ELR (cell line): ENCODE measurements around the gene ZSCAN22.
A peak's percentile ranks its signal among the peaks of the same experiment; 100 is the strongest.

Experiments used
- DNase-seq: peaks from one replicate; pipeline ENCODE4 v3.0.0-alpha.2; 2015; ENCODE audit warnings: low read depth

Gene ZSCAN22

DNA sequence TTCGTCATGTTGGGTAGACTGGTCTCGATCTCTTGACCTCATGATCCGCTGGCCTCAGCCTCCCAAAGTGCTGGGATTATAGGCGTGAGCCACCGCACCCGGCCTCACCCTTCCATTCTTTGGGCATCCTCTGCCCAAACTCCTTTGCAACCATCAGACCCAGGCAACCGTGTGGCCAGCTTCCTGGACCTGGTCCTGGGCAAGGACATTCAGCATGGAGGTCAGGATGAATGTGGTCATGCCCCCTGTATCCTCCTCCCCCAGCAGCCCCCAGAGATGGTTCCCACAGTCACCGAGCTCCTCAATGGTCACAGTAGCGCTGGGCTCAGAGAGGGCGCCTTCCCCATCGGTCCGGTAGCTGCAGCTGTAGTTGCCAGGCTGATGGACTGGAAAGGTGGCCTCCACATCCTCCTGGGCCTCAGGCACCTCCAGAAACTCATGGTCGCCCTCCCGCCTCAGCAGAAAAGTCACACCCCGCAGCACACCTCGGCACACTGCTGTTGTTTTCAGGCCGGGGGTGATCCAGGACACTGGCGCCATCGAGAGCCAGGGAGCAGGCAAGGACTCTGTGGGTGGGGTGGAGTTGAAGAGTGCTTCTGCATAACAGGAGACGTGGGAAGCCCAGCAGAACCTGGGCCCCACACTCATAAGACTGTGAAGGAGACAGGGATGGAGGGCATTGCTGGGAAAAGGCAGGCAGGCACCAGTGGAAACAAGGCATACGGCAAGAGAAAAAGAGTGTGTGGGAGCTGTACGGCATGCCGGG, 25.4 kb downstream of the ZSCAN22 start:
- DNase-seq = no peak

DNA sequence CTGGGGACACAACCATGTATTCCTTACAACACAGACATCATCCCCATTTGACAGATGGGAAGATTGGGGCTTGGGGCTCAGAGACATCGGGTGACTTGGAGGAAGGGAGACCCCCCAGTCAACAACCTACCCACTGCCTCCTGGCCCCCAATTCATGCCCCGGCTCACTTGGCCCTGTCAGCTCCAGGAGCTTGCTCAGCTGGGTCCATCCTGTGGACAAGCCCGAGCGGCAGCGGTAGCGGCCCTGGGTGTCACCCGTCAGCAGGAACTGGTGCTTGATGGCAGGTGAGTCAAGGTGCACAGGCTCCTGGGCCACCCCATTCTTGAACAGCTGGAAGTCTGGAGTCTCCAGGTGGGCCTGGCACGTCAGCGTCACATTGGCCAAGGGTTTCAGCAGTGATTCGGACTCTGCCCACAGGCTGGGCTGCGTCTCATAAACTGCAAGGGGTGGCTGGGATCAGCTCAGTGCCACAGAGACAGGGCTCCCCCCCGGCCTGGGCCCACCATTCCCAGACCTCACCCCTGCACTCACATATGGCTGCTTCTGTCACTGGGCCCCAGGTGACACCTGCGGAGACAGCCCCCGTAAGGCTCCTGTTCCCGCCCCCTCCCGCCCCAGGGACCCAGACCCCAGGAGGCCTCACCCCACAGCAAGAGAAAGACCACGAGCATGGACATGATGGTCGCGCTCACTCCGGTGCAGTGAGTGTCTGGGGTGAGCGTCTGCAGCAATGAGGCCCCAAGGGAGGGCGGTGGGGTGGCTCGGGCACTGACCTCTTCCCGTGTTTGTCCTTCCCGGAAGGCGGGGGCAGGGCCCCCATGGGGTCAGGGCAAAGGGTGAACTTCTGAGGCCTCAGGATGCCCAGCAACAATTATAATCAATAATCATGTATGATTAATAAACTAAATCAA, 26.2 kb downstream of the ZSCAN22 start, which contains the start of gene A1BG:
Gene A1BG, minus strand, starts transcription at position 733 of the 912 bp plus-strand sequence. Its CDS starts 55 bp downstream, at position 678.
- DNase-seq = no peak

DNA sequence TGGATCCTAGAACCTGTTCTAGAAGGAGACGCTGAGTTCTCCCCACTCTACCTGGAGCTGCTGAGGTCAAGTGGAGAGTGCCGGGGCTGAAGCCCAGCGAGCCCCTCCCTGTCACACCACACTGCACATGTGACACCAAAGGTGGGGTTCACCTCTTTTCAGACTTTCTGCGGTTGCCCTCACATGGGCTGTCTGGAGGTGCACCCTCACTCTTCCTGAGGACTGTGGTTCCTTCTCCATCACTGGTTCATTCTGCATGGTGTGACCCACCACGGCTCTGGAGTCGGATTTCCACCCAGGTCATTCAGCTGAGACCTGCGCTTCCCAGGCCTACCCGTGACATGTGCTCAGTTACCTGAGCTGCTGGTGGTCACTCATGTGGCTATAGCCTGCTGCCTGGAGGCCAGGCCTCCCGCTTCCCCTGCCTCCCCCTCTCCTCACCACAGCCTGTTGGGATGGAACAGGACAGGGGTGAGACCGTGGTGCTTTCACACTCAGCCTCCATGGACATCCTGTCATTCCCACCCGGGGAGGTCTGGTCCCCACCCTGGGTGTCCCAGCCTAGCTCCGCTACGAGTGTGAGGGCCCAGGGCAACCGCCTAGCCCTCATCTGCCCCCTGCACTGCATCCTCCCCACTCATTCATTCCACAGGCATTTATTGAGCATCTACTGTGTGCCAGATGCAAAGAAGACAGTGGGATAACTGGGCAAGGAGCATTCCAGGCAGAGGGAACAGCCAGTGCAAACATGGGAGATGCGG, 27.1 kb downstream of the ZSCAN22 start:
- no peak for DNase-seq

DNA sequence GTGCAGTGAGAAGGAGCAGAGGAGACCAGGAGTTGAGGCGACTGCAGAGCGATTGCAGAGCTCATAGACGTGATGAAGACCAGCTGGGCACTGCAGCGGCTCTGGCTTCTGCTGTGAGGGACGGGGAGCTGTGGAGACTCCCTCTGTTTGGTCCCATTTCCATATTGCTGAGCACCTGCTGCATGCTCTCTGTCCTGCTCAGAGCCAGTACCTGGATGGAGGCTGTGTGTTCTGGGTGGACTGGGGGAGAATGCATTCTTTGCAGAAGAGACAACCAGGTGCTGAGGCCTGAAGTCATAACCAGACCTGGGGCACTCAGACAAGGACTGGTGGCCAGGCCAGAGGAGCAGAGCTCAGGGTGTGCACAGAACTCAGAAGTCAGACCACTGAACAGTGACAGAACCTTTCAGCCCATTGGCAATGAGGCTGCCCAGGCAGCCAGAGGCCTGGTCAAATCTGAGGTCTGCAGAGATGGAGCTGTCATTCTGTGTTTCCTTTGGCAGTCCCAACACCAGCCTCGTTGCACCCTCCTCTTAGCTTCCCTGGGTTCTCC, 27.8 kb downstream of the ZSCAN22 start:
- DNase-seq = no peak

DNA sequence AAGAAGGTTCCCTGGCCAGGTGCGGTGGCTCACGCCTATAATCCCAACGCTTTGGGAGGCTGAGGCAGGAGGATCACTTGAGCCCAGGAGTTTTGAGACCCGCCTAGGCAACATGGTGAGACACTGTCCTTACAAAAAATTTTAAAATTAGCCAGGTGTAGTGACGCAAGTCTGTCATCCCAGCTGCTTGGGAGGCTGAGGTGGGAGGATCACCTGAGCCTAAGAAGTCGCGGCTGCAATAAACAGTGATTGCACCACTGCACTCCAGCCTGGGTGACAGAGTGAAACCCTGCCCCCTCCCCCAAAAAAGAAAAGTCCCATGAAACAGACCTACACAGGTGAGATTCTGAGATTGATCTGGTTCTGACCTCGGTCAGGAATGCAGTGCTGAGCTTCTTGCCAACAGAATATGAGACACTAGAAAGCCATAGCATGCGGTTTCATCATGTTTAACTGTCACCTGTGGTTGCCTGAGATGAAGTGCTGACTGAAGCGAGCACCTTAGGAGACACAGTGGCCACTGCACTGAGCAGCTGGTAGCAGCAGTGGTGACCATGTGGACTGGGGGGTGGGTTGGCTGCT, 28.5 kb downstream of the ZSCAN22 start:
- no peak for DNase-seq

DNA sequence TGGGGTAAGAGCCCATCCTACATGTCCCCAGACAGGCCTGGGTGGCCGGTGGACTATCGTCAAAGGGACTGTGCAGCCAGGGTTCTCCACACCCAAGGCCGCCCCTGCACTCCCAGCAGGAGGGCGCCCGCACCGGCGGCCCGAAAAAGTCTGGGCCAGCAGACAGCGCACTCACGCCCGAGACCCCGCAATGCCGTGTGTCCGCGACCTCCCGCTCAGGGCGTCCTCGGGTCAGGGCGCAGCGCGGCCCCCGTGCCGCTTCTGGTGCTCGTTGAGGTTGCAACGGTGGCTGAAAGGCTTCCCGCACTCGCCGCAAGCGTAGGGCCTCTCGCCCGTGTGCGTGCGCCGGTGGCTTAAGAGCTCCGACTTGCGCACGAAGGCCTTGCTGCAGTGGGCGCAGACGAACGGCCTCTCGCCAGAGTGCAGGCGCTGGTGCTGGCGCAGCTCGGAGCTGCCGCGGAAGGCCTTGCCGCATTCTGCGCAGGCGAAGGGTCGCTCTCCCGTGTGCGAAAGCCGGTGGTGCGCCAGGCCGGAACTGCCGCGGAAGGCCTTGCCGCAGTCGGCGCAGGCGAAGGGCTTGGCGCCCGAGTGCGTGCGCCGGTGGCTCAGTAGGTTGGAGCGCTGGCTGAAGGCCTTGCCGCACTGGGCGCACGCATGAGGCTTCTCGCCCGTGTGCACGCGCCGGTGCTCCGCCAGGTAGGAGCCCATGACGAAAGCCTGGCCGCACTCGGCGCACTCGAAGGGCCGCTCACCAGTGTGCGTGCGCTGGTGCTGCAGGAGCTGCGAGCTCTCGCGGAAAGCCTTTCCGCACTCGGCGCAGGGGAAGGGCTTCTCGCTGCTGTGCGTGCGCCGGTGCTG, 29.3 kb downstream of the ZSCAN22 start:
- no peak for DNase-seq

DNA sequence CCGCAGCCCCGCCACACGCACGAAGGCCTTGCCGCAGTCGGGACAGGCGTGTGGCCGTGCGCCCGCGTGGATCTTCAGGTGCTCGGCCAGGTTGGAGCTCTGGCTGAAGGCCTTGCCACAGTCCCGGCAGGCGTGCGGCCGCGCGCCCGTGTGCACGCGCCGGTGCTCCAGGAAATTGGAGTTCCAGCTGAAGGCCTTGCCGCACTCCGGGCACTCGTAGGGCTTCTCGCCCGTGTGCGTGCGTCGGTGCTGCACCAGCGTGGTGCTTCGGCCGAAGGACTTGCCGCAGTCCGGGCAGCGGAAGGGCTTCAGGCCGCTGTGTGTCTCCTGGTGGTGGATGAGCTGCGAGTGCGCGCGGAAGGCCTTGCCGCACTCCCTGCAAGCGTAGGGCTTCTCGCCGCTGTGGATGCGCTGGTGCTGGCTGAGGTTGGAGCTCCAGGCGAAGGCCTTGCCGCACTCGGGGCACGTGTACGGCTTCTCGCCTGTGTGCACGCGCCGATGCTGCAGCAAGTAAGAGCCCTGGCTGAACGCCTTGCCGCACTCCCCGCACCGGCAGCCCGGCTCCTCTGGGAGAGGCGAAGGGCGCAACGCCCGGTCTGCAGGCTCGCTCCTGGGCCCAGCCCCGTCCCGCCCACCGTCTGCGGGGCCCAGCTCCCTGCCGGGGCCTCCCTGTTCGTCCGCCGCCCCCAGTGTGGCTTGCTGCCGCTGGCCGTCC, 30.1 kb downstream of the ZSCAN22 start:
- DNase-seq = no peak

DNA sequence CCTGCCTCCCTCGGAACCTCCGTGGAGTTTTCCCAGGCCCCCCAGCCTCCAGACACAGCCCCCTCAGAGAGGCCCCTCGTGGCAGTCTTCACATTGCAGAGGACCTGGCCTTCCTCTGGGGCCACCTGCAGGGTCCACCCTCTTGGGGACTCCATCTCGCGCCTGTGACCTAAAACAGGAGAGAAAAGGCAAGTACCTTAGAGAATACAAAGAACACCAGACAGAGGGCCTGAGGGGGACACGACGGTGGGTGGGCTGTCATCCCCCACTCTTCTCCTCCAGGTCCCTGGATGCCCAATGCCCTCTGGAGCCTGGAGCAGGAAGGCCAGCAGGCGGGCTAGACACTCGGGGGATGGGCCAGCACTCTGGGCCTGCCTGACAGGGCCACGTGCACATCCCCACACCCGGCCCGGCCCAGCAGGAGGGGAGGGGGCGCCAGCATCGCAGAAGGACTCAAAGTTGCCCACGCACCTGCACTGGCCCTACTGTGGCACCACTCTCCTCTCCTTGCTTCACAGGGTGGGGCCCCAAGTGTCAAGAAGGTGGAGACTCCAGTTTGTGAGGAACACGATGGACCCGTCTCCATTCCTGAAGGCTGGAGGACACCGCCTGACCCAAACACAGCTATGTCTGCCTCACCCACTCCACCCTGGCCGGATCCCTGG, 30.8 kb downstream of the ZSCAN22 start:
- DNase-seq = no peak

DNA sequence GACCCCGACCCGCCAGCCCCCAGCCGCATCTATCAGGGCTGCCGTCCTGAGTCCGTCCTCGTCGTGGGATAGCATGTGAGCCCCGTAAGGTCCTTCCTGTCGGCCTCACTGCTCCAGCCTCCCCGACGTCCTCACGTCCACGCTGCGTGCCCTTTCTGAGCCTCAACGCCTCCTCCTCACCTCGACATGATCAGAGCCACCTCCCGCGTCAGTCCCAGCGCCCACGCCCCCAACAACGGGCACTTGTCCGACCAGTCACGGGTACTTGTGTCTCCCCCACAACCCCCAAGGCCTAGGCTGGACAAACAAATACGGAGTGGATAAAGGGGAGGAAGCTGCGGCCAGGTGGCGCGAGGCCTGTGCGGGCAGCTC, 35.1 kb downstream of the ZSCAN22 start:
- DNase-seq = peak; percentile 54

DNA sequence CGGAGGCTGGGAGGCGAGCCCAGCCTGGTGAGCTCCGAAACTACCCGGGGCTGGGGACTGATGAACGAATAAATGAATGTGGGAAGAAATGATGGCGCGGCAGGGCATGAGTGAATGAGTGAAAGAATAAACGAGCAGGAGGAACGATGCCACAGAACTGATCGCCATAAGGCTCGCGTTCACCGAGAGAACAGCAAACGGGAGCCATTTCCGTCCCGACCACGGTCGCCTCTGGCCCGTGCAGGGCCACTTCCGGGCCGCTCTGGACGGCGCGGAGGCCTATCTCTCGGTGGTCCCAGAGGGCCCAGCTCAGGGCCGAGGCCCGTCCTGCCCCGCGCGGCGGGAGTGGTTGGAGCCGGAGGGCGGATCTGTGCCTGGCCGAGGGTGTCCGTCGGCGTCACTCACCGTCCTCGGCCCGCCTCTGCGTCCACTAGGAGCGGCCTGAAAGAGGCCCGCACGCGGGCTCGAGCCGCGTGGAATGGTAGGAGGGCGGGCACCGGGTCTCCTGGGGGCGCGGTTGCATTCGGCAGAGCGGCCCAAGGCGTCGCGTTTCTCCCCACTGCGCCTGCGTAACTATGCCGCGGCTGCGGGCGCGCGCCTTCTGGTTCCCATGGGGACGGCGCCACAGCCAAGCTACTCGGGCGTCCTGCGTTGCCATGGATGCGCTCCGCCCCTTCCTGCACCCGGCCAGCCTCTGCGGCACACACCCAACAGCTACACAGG, 35.6 kb downstream of the ZSCAN22 start, which contains the start of gene ZNF497:
Gene ZNF497, minus strand, starts transcription at position 480 of the 723 bp plus-strand sequence. CDS start 5,116 bp downstream, outside the sequence.
- DNase-seq = peak; percentile 91

DNA sequence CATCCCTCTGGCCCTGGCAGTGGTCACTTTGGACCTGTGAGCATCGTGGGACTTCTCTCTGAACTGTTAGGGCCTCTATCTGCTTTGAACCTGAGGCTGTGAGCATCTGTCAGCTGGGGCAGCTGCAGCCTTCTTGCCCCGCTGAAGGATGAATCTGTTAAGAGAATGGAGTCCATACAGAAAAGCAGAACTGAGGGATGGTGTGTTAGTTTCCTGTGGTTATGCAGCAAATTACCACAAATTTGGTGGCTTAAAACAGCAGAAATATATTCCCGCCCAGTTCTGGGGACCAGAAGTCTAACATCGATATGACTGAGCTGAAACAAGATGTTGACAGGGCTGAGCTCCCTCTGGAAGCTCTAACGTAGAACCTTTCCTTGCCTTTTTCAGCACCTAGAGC, 37.4 kb downstream of the ZSCAN22 start:
- DNase-seq = no peak

DNA sequence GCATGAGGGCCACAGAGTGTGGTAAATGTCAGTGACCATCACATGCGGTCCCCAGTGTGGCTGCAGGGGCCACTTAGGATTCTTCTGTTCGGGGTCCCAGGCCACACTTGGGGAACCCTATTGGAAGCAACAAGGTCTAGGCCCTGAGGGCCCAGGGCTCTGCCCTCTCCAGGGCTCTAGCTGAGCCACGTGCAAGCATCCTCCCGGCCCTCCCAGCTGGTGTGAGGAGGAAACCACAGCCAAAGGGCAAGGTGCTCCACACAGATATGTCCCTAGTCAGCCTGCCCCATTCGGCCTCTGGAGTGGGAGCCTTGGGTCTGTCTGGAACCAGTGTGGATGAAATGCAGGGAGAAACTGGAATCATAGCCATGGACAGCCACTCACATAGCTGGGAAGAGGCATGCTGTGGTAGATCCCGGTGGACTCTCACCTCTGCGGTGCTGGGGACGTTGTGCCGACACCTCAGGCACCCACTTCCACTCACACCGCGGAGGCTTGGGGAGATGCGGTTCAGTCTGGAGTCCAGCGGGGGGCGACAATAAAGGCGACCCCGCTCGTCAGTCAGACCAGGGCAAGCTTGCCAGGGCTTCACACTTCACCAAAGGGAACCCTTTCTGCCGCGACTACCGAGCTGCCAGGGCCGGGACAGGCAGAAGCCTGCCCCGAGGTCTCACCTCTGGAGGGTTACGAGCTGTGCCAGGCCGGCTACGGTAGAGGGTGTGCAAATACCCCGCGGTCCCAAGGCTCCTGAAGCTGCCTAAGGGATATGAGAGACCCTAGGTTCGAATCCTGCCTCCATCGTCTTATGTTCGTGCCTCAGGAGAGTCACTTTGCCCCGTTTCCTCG, 40.0 kb downstream of the ZSCAN22 start:
- DNase-seq = no peak

DNA sequence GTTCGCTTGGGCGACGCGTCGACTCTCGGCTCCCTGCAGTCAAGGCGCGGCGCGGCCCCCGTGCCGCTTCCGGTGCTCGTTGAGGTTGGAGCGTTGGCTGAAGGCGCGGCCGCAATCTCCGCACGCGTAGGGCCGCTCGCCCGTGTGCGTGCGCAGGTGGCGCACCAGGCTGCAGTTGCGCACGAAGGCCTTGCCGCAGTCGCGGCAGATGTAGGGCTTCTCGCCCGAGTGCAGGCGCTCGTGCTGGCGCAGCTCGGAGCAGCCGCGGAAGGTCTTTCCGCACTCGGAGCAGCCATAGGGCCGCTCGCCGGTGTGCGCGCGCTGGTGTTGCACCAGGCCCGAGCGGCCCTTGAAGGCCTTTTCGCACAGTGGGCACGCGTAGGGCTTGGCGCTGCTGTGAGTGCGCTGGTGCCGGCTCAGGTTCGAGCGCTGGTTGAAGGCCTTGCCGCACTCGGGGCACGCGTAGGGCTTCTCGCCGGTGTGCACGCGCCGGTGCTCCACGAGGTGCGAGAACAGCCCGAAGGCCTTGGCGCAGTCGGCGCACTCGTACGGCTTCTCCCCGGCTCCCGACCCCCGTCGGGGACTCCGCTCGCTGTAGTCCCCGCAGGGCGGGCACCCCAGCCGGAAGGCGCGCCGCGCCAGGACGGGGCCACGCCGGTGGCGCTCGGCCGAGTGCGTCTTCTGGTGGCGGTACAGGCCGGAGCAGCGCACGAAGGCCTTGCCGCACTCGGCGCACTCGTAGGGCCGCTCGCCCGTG, 41.1 kb downstream of the ZSCAN22 start:
- DNase-seq = no peak

DNA sequence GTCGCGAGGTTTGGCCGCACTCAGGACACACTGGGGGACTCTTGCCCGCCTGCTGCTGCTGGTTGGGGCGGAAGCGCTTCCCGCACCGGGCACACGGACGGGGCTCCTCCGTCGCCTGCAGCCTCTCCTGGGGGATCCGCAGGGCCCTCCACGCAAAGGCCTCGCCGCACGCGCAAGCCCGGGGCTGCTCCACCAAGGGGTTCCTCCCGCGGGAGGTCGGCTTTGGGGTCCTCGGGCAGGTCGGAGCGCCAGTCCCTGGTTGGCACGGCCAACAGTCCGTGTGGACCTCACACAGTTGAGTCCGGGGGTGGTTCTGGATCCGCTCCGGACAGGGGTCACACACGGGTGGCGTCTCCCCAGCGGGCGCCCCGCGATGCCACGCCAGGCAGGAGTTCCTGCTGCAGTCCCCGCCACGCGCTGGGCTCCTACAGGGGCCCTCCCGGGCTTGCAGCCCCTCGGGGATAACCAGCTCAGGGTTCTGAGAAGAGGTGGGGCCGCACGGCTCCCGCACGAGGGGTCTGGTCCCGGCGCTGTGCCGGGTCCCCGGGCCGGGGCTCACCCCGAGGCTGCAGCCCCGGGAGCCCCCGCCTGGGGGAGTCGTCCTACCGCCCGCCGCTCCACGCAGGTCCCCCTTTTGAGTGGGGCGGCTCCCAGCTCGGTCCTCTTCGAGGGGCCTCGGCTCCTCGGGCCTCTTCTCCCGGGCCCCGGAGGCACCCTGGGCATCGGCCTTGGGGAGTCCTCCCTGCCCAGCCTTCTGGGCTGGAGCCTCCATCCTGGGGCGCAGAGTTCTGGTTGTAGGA, 42.0 kb downstream of the ZSCAN22 start:
- DNase-seq = no peak

DNA sequence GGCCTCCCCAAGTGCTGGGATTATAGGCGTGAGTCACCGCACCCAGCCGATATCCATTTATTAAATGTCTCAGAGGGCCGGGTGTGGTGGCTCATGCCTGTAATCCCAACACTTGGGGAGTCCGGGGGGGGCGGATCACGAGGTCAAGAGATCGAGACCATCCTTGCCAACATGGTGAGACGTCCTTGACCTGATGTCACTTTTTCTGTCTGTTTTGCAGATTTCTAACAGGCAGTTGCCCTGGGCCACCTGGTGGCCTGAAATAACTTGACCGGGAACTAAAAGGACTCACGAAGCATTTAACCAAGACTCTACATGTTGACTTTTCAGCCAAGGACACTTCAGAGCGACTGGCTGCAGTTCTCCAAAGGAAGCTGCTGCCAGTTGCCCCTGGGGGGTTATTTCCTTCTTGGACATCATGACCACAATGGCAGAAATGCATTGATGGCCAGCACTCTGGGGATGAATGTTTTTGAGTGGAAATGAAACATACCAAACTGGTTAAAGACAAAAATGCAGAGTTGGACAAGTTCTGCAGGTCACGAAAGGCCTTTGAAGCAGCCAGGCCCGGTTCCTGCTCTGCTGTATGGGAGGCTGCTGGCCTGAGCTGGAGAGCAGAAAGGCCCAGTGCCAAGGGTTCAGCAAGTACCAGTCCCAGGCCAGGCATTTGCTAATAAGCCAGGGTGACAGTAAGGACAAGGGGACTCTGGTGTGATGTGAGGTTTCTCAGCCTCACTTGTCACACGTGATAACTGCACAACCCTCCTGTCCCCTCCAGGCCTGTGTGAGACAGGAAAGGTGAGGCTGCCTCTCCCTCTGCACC, 45.7 kb downstream of the ZSCAN22 start:
- no peak for DNase-seq
